HG03060 (cell line): ENCODE measurements around the gene PAPPA2.
"Not testable (repeated sequence)": the region's sequence is repeated elsewhere in the genome, so short reads cannot be mapped to it uniquely, and the experiment has no call there.

Source experiments
- ATAC-seq: cut with Tn5 transposase; IDR thresholded peaks from one replicate; pipeline ENCODE4 v1.9.1; 2021; ENCODE audit warnings: low read depth, moderate number of reproducible peaks; ENCODE audit not compliant: unreplicated experiment

The PAPPA2 gene

GRCh38 chr1:176462674-176463378, at the start of gene PAPPA2:
Gene PAPPA2 (plus strand): TSS chr1:176463175. CDS start chr1:176556323, 93,148 bp downstream.
- ATAC-seq: no peak

- no peak for ATAC-seq
Observed at GRCh38 chr1:176416777-176417176, 46.2 kb upstream of the PAPPA2 start.

- not testable (repeated sequence) for ATAC-seq
Observed at GRCh38 chr1:176419608-176420007, 43.4 kb upstream of the PAPPA2 start.

GRCh38 chr1:176434234-176434633, 28.7 kb upstream of the PAPPA2 start:
- ATAC-seq: no peak

- no peak for ATAC-seq
Observed at GRCh38 chr1:176436251-176436650, 26.7 kb upstream of the PAPPA2 start.

GRCh38 chr1:176440176-176440575, 22.8 kb upstream of the PAPPA2 start:
- ATAC-seq: no peak

- ATAC-seq: no peak
Observed at GRCh38 chr1:176444286-176444685, 18.7 kb upstream of the PAPPA2 start.

- ATAC-seq: no peak
Observed at GRCh38 chr1:176445402-176445801, 17.6 kb upstream of the PAPPA2 start.

GRCh38 chr1:176448340-176448739, 14.6 kb upstream of the PAPPA2 start:
- ATAC-seq: no peak

GRCh38 chr1:176450526-176450925, 12.4 kb upstream of the PAPPA2 start:
- no peak for ATAC-seq

- ATAC-seq: not testable (repeated sequence)
Observed at GRCh38 chr1:176451741-176452140, 11.2 kb upstream of the PAPPA2 start.

- no peak for ATAC-seq
Observed at GRCh38 chr1:176456795-176457194, 6.2 kb upstream of the PAPPA2 start.

GRCh38 chr1:176460544-176461336, 2.2 kb upstream of the PAPPA2 start:
- no peak for ATAC-seq

- ATAC-seq: no peak
Observed at GRCh38 chr1:176461576-176461975, 1.4 kb upstream of the PAPPA2 start.

GRCh38 chr1:176466514-176466913, 3.5 kb downstream of the PAPPA2 start:
- ATAC-seq: no peak

- no peak for ATAC-seq
Observed at GRCh38 chr1:176469450-176470010, 6.6 kb downstream of the PAPPA2 start.

- no peak for ATAC-seq
Observed at GRCh38 chr1:176471338-176472121, 8.6 kb downstream of the PAPPA2 start.

- ATAC-seq: no peak
Observed at GRCh38 chr1:176479971-176480370, 17.0 kb downstream of the PAPPA2 start.

GRCh38 chr1:176480750-176481149, 17.8 kb downstream of the PAPPA2 start:
- ATAC-seq: no peak

- ATAC-seq: no peak
Observed at GRCh38 chr1:176485083-176485482, 22.1 kb downstream of the PAPPA2 start.

GRCh38 chr1:176494436-176494835, 31.5 kb downstream of the PAPPA2 start:
- no peak for ATAC-seq
